ENCODE results near the gene MTCL1. TPM values are rescaled to one million over a fixed set of nuclear protein-coding genes. Genes with fewer than 3 reads are reported as not detected.

Gene MTCL1
- total RNA-seq, 1 donor from 2014 or later = 16.3 TPM

GRCh38 chr18:8839281-8839680, 133.9 kb downstream of the MTCL1 start:
- intact Hi-C loops (cut with DNase I) = no loop called here
- DNase-seq (ENCODE audit: low spot score) = no peak

- intact Hi-C loops (cut with DNase I) = no loop called here
- no peak for DNase-seq (ENCODE audit: low spot score)
Measured at GRCh38 chr18:8841781-8842485, 136.6 kb downstream of the MTCL1 start.

GRCh38 chr18:8842506-8842905, 137.2 kb downstream of the MTCL1 start:
- intact Hi-C loops (cut with DNase I) = no loop called here
- DNase-seq (ENCODE audit: low spot score) = no peak

- intact Hi-C loops (cut with DNase I) = no loop called here
- DNase-seq (ENCODE audit: low spot score) = no peak
Measured at GRCh38 chr18:8843005-8843404, 137.6 kb downstream of the MTCL1 start.

GRCh38 chr18:8844721-8845148, 139.4 kb downstream of the MTCL1 start:
- no peak for DNase-seq (ENCODE audit: low spot score)
- intact Hi-C loops (cut with DNase I) = no loop called here

- DNase-seq (ENCODE audit: low spot score) = no peak
- intact Hi-C loops (cut with DNase I) = no loop called here
Measured at GRCh38 chr18:8845506-8845905, 140.2 kb downstream of the MTCL1 start.

GRCh38 chr18:8847066-8847755, 141.9 kb downstream of the MTCL1 start:
- DNase-seq (ENCODE audit: low spot score) = no peak
- intact Hi-C loops (cut with DNase I) = no loop called here

DNA sequence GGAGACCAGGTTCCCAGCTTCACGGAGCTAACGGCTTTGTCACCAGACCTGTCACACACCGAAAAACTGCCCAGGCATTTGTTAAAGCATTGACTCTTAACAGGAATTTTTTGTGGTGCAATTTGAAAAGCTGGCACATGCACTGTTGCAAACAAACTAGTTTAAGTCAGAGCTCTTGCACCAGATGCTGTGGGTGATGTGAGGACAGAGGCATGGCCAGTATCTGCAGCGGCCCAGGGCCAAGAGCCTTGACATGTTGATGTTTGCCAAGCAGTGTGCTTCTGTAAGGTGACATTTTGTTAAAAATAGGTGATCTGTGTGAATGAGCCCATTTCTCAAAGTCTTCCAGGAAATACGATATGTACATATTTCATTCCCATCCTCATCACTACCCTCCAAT, 142.5 kb downstream of the MTCL1 start:
- DNase-seq (ENCODE audit: low spot score) = no peak
- intact Hi-C loops (cut with DNase I) = no loop called here

- no peak for DNase-seq (ENCODE audit: low spot score)
- intact Hi-C loops (cut with DNase I) = no loop called here
Measured at GRCh38 chr18:8848541-8848940, 143.2 kb downstream of the MTCL1 start.

- intact Hi-C loops (cut with DNase I) = no loop called here
- no peak for DNase-seq (ENCODE audit: low spot score)
Measured at GRCh38 chr18:8849696-8850095, 144.3 kb downstream of the MTCL1 start.

GRCh38 chr18:8851659-8852058, 146.3 kb downstream of the MTCL1 start:
- intact Hi-C loops (cut with DNase I) = no loop called here
- no peak for DNase-seq (ENCODE audit: low spot score)

DNA sequence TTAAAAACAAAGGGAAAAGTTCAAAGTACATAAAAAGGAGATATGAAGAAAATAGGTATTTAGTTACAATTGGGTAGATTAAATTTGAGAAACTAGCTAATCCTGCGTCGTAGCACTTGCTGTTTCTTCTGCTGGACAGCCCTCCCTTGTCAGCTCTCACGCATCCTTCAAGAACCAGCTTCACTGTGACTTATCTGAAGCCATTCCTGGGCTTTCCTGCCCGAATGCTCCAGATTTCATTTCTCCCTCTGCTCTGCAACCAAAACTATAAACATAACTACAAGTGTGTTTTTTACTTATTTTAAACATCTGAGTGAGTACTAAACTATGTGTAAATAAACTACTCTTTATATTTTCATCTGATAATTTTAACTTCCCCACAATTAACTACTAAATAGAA, 149.2 kb downstream of the MTCL1 start:
- no peak for DNase-seq (ENCODE audit: low spot score)
- intact Hi-C loops (cut with DNase I) = no loop called here

GRCh38 chr18:8854962-8855361, 149.6 kb downstream of the MTCL1 start:
- intact Hi-C loops (cut with DNase I) = no loop called here
- no peak for DNase-seq (ENCODE audit: low spot score)

DNA sequence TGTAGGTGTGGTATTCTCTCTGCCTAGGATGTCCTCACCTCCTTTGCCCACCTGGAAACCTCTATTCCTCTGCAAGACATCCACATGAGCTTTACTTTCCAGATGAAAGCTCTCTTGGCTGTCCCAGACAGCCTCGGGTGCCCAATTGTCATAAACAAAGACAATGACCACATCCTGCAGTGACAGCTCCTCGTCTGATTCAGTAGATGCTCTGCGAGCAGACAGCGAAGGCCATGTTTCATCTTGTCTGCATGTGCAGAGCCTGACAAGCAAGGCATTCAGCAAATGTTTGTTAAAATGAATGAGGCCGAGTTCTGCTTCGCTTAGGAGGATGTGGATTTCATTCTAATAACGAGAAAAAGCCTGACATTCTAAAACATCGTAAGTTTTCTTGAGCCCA, 150.9 kb downstream of the MTCL1 start:
- no peak for DNase-seq (ENCODE audit: low spot score)

GRCh38 chr18:8856769-8857393, 151.5 kb downstream of the MTCL1 start:
- intact Hi-C loops (cut with DNase I) = no loop called here
- no peak for DNase-seq (ENCODE audit: low spot score)

More for the DNA sequence above, 150.9 kb downstream of the MTCL1 start:
- intact Hi-C loops (cut with DNase I) = no loop called here

DNA sequence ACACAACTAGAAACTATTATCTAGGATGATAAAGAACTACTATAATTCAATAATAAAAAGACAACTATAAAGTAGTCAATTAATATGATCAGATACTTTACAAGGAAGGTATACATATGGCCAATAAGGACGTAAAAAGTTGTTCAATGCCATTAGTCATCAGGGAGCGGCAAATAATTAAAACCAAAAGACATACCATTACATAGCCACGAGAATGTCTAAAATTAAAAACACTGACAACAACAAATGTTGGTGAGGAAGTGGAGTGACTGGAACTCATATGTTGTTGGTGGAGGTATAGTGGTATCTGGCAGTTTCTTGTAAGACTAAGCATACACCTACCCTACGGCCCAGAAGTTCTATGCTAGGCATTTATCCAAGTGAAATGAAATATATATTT, 152.4 kb downstream of the MTCL1 start:
- no peak for DNase-seq (ENCODE audit: low spot score)
- intact Hi-C loops (cut with DNase I) = no loop called here

DNA sequence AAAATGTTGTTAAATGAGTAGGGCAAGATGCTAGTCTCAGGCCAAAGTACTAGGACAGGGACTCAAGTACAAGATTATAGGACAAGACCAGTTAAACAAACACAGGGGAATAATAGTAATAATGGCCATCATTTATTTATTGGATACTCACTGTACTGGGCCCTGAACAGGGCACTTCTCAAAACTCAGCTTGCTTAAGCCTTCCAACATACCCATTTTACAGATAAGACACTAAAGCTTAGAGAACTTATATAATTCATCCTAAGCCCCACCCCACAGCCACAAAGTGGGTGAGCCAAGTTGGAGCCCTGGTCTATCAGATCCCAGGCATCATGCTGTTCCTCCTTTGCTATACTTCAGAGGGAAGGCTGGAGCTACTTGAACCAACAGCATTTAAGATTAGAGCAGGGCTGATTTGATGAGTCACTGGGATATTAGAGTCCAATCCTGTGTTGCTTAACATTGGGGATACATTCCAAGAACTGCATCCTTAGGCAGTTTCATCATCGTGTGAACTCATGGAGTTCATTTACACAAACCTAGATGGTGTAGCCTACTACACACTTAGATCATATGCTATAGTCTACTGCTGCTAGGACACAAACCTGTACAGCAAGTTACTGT, 153.6 kb downstream of the MTCL1 start:
- intact Hi-C loops (cut with DNase I) = no loop called here
- no peak for DNase-seq (ENCODE audit: low spot score)

DNA sequence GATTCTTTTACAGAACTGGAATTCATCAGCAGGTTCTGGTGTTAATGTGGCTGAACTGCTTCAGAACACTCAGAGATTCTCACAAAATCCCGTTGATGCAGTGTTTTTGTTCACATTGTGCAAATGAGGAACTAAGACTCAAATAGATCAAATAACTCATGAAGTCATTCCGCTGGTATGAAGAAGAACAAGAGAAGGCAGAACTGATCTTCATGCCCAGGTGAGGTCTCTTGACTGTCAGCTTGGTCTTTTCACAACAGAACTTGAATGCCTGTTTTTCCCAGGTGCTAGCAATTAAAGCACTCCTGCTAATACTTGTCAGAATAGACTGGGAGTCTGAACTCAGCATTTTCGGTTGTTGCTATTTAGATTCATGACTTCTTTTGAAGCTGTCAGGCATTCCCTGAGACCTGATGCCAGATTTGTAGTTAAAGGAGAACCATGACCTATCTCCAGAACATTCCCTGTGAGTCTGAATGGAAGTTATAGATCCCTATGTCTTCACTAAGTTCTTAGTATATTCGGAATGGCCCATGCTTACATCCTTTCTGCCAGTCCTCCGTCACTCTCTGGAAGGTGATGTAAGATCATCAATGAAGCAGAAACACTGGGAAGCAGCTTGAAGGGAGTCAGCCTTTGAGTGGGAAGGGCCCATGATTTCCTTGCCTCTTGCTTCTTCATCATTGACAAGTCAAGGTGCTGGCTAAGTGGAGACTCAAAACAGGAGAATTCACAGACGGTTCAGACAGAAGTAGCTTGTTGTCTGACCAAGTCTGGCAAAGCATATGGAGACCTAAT, 155.7 kb downstream of the MTCL1 start:
- DNase-seq (ENCODE audit: low spot score) = no peak
- intact Hi-C loops (cut with DNase I) = no loop called here

DNA sequence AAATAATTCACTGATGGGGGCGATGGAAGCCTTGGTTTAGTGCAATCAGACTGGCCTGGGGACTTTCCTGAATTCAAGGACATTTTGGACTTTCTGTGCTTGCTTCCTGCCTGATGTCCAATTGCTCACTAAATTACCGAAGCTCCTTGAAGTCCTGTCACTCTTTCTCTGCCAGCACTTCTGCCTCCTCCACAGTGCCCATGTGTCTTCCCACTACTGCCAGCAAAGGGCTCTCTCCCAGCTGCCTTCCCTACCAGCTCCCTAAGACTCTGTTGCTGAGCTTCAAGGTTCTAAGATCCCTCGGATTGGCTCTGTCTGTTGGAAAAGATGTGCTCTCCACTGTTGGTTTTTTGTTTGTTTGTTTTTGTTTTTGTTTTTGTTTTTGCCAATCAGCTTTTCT, 158.1 kb downstream of the MTCL1 start:
- intact Hi-C loops (cut with DNase I) = no loop called here
- DNase-seq (ENCODE audit: low spot score) = no peak

DNA sequence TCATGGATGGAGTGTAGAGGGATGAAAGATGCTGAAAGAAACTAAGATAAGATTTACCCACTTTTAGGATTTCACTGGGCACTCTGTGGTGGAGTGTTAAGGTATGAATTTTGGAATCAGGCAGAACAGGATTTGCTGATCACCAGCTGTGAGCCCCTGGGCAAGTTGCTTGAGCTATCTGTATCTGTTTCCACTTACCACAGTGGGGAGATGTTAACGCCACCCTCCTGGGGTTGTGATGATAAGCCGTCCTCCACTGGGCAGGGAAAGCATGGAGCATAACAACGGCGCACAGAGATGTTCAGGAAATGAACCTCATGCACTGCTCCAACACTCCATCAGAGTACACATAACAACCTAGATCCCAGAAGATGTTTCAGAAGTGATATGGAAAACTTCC, 160.6 kb downstream of the MTCL1 start:
- DNase-seq (ENCODE audit: low spot score) = no peak
- intact Hi-C loops (cut with DNase I) = no loop called here

Measured in cardiac septum (tissue), 1 donor.